IMR-90 (cell line): Measurements from ENCODE around the gene TUBA1B.
"Not testable (repeated sequence)": the region's sequence is repeated elsewhere in the genome, so short reads cannot be mapped to it uniquely, and the experiment has no call there.

Source experiments
- BHLHE40 ChIP-seq: fragments of 150-350 bp; IDR thresholded peaks from 2 replicates; pipeline ENCODE4 v1.6.1; 2016; ENCODE audit warnings: mild to moderate bottlenecking, low read depth, low read length
- CEBPB ChIP-seq: IDR thresholded peaks from 2 replicates; pipeline ENCODE4 v1.6.1; 2012; ENCODE audit warnings: low read depth, low read length, improper control_type of control experiment
- CHD1 ChIP-seq: IDR thresholded peaks from 2 replicates; pipeline ENCODE4 v1.6.1; 2012; ENCODE audit warnings: low read depth, low read length, improper control_type of control experiment
- MXI1 ChIP-seq: IDR thresholded peaks from 2 replicates; pipeline ENCODE4 v1.6.1; 2012; ENCODE audit warnings: low read depth, mild to moderate bottlenecking, low read length, moderate library complexity, borderline replicate concordance
- POLR2A ChIP-seq: IDR thresholded peaks from 2 replicates; pipeline ENCODE4 v1.6.1; 2012; ENCODE audit warnings: mild to moderate bottlenecking, low read depth, low read length
- RAD21 ChIP-seq: IDR thresholded peaks from 2 replicates; pipeline ENCODE4 v1.6.1; 2012; ENCODE audit warnings: low read length, improper control_type of control experiment
- RFX5 ChIP-seq: IDR thresholded peaks from 2 replicates; pipeline ENCODE4 v1.8.0; 2012; ENCODE audit warnings: low read depth, mild to moderate bottlenecking, low read length, moderate library complexity
- SMC3 ChIP-seq: fragments of 150-350 bp; IDR thresholded peaks from 2 replicates; pipeline ENCODE4 v1.6.1; 2016; ENCODE audit warnings: low read depth, mild to moderate bottlenecking, antibody characterized with exemption, low read length, moderate library complexity
- TF ChIP-seq, protein P1 (sequence below): conservative IDR thresholded peaks from 2 replicates; pipeline ENCODE4 v1.5.1; 2012; ENCODE audit warnings: mild to moderate bottlenecking, low read depth, low read length, improper control_type of control experiment
- TF ChIP-seq, protein P2 (sequence below): fragments of 150-350 bp; IDR thresholded peaks from 2 replicates; pipeline ENCODE4 v1.6.1; 2016; ENCODE audit warnings: low read depth, mild to moderate bottlenecking, low read length, moderate library complexity, borderline replicate concordance
- TF ChIP-seq, protein P3 (sequence below): fragments of 150-350 bp; IDR thresholded peaks from 2 replicates; pipeline ENCODE4 v1.6.1; 2017; ENCODE audit warnings: mild to moderate bottlenecking, antibody characterized with exemption, low read length, low read depth

DNA sequence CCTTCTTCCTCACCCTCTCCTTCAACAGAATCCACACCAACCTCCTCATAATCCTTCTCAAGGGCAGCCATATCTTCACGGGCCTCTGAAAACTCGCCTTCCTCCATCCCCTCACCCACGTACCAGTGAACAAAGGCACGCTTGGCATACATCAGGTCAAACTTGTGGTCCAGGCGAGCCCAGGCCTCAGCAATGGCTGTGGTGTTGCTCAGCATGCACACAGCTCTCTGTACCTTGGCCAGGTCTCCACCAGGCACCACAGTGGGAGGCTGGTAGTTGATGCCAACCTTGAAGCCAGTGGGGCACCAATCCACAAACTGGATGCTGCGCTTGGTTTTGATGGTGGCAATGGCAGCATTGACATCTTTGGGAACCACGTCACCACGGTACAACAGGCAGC is 3.2 kb downstream of the TUBA1B start:
- TF ChIP-seq, protein P1, sequence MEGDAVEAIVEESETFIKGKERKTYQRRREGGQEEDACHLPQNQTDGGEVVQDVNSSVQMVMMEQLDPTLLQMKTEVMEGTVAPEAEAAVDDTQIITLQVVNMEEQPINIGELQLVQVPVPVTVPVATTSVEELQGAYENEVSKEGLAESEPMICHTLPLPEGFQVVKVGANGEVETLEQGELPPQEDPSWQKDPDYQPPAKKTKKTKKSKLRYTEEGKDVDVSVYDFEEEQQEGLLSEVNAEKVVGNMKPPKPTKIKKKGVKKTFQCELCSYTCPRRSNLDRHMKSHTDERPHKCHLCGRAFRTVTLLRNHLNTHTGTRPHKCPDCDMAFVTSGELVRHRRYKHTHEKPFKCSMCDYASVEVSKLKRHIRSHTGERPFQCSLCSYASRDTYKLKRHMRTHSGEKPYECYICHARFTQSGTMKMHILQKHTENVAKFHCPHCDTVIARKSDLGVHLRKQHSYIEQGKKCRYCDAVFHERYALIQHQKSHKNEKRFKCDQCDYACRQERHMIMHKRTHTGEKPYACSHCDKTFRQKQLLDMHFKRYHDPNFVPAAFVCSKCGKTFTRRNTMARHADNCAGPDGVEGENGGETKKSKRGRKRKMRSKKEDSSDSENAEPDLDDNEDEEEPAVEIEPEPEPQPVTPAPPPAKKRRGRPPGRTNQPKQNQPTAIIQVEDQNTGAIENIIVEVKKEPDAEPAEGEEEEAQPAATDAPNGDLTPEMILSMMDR, result not testable (repeated sequence)
- TF ChIP-seq POLR2A, BHLHE40, CEBPB, MXI1, RFX5, SMC3, CHD1, RAD21: not testable (repeated sequence)
- TF ChIP-seq, protein P2, sequence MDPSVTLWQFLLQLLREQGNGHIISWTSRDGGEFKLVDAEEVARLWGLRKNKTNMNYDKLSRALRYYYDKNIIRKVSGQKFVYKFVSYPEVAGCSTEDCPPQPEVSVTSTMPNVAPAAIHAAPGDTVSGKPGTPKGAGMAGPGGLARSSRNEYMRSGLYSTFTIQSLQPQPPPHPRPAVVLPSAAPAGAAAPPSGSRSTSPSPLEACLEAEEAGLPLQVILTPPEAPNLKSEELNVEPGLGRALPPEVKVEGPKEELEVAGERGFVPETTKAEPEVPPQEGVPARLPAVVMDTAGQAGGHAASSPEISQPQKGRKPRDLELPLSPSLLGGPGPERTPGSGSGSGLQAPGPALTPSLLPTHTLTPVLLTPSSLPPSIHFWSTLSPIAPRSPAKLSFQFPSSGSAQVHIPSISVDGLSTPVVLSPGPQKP, result not testable (repeated sequence)
- TF ChIP-seq, protein P3, sequence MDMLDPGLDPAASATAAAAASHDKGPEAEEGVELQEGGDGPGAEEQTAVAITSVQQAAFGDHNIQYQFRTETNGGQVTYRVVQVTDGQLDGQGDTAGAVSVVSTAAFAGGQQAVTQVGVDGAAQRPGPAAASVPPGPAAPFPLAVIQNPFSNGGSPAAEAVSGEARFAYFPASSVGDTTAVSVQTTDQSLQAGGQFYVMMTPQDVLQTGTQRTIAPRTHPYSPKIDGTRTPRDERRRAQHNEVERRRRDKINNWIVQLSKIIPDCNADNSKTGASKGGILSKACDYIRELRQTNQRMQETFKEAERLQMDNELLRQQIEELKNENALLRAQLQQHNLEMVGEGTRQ, result not testable (repeated sequence)
